GM12891 (cell line): ENCODE results near the gene RBBP8NL.

Source experiments
- DNase-seq: peaks from one replicate; pipeline ENCODE4 v3.0.0; 2011; ENCODE audit warnings: low spot score; ENCODE audit not compliant: insufficient read length
- FAIRE-seq: peaks from 2 replicates; lab custom pipeline; 2011; peaks lifted over from hg19 to GRCh38; lab: Jason Lieb, UNC
- PAX5 ChIP-seq: IDR thresholded peaks from 2 replicates; pipeline ENCODE4 v1.6.1; 2011; ENCODE audit warnings: low read length, moderate library complexity, mild to moderate bottlenecking; ENCODE audit not compliant: insufficient read depth, severe bottlenecking
- POLR2A ChIP-seq: IDR thresholded peaks from 2 replicates; pipeline ENCODE4 v1.6.1; 2011; ENCODE audit warnings: low read depth, low read length, control low read depth
- POLR2AphosphoS5 ChIP-seq: IDR thresholded peaks from 2 replicates; pipeline ENCODE4 v1.6.1; 2011; ENCODE audit warnings: low read depth, low read length, control low read depth
- POU2F2 ChIP-seq: IDR thresholded peaks from 2 replicates; pipeline ENCODE4 v1.6.1; 2011; ENCODE audit warnings: low read depth, mild to moderate bottlenecking, control low read depth, low read length, moderate library complexity
- SPI1 ChIP-seq: IDR thresholded peaks from 2 replicates; pipeline ENCODE4 v1.6.1; 2011; ENCODE audit warnings: low read depth, low read length, control low read depth
- TAF1 ChIP-seq: IDR thresholded peaks from 2 replicates; pipeline ENCODE4 v1.6.1; 2011; ENCODE audit warnings: low read depth, low read length, control low read depth

The RBBP8NL gene

GRCh38 chr20:62363920-62364851 lies 63.2 kb downstream of the RBBP8NL start:
- DNase-seq (no peak), FAIRE-seq (no peak)
- TF ChIP-seq PAX5 (no peak), SPI1 (no peak), POU2F2 (no peak), POLR2A (no peak), POLR2AphosphoS5 (no peak), TAF1 (no peak)

DNA sequence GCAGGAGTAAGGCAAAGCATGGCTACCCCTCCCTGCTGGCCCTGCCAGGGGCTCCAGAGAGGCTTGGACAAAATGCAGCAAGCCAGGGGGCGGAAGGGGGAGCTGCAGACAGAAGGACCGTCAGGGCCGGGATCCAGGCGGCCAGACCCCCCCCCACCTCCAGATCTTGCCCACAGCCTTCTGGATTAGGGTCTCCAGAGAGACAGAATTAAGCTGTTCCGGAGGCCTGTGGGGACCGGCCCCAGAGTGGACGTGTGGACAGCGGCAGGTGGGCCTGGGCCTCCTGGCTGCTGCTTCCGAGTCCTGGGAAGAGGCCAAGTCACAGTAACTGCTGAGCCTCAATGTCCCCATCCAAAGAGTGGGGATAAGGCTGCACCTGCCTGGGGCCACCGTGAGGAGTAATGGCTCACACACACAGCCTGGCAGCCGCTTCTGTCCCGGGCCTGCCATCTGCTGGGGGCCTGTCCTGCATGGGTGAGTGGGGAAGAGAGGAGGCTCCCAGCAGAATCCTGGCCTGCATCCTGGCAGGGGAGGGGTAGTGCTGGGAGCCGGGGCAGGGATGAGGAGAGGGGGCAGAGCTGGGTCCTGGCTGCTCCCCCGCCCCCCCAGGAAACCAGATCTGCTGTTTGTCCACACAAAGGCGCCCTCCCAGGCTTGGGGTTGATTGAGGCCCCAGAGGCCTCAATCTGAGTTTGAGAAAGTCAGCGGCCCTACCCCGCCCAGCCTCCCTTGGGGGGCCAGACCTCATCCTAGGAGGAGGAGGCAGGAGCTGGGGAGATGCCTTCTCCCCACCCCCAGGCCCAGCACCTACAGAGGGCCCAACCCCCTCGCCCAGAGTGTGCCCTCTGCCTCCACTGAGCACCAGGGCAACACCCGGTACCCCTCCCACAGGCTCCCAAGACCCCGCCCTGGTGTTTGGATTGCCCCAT lies 64.1 kb downstream of the RBBP8NL start:
- no peak for FAIRE-seq
- TF ChIP-seq TAF1 (no peak), SPI1 (no peak), POLR2AphosphoS5 (no peak), POLR2A (no peak), POU2F2 (no peak), PAX5 (no peak)
- no peak for DNase-seq

DNA sequence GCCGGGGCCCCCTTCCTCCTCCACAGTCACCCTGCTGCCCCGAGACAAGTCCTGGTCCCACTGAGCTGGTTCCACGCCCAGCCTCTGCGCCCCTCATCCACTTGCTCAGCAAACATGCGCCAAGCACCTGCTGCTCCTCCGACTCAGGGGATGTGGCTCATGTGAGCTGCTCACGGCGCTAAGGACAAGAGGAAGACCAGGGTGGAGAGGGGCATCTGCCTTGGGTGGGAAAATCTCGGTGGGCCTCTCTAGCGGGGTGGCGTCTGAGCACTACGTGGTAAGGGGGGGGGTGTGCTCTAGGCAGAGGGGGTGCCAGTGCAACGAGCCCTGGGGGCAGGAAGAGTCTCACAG lies 64.8 kb downstream of the RBBP8NL start:
- FAIRE-seq (no peak), DNase-seq (no peak)
- TF ChIP-seq SPI1 (no peak), POLR2A (no peak), POU2F2 (no peak), PAX5 (no peak), POLR2AphosphoS5 (no peak), TAF1 (no peak)

GRCh38 chr20:62361799-62362589 lies 65.3 kb downstream of the RBBP8NL start:
- TF ChIP-seq POLR2AphosphoS5 (no peak), TAF1 (no peak), POLR2A (no peak), POU2F2 (no peak), SPI1 (no peak), PAX5 (no peak)
- DNase-seq (no peak), FAIRE-seq (no peak)

DNA sequence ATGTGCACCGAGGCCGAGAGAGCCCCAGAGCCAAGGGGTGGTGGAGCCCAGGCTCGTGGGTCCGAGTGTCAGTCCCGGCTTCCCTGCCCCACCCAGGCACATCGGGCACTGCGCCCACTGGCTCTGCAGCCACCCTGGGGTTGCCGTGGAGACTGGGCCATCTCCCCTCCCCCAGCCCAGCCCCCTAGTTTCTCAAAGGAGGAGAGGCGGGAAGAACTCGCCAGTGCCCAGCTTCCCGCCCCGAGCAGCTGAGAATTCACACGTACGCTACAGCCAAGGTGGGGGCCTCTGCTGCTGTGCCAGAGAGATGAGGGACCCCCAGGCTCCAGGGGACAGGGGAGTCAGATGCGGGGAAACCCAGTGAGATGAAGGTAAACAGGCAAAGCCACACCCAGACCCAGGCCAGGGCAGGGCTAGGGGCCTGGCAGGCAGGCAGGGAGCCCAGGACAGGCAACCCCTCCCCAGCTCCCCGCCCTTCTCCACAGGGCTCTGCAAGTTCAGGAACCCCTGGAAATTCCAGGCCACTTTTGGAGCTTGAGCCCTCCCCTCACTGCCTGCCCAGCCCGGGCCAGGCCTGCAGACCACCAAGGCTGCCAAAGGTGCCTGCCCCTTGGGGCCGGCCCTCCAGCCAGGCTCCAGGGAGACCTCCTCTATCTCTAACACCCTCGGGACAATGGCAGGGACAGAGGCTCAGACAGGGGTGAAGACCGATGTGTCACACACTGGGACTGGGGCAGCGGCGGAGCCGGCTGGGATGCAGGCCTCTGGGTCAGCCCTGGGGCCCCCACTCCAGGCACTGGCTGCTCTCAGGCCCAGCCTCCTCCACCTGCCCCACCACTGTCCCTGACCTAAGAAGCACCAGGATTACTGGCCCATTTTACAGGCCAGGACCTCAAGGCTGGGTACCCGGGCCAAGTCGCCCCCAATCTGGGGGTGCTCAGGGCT lies 66.2 kb downstream of the RBBP8NL start:
- no peak for FAIRE-seq

More for the DNA sequence above, 66.2 kb downstream of the RBBP8NL start:
- no peak for TF ChIP-seq POLR2AphosphoS5
- no peak for TF ChIP-seq POLR2A
- TF ChIP-seq SPI1: no peak
- TF ChIP-seq PAX5: no peak
- TF ChIP-seq POU2F2: no peak
- no peak for TF ChIP-seq TAF1
- no peak for DNase-seq
